GM08714 (cell line): Measurements from ENCODE around the gene RASSF1.

Source experiments
- H3K4me3 ChIP-seq: fragments of 200-500 bp; sonication (Bioruptor generic); 2 replicates; pipeline ENCODE4 v1.5.1; 2014; ENCODE audit warnings: mild to moderate bottlenecking, low read length, inconsistent platforms
- ZNF274 ChIP-seq: IDR thresholded peaks from 2 replicates; pipeline ENCODE4 v1.6.1; 2012; ENCODE audit warnings: mild to moderate bottlenecking, low read depth, low read length

The RASSF1 gene

GRCh38 chr3:50298836-50299637, 41.6 kb downstream of the RASSF1 start, which contains the start of the genes HYAL3 and NAA80:
Gene HYAL3 (minus strand): TSS chr3:50299405. CDS start chr3:50295602, 3,803 bp downstream.
Gene NAA80 (minus strand): TSS chr3:50299405. CDS start chr3:50297463, 1,942 bp downstream.
- H3K4me3 ChIP-seq, result peak within 1 kb of the TSS; percentile 69
- TF ChIP-seq ZNF274, result no peak

GRCh38 chr3:50297896-50298725, 42.5 kb downstream of the RASSF1 start:
- H3K4me3 ChIP-seq, result peak overlapping the region; percentile 69; the same call in 1 of the 2 replicates
- TF ChIP-seq ZNF274, result no peak

- no peak for TF ChIP-seq ZNF274
- H3K4me3 ChIP-seq, result no peak overlapping the region
These were observed 43.3 kb downstream of the RASSF1 start for GRCh38 chr3:50297384-50297775.

GRCh38 chr3:50296721-50297383, 43.8 kb downstream of the RASSF1 start:
- TF ChIP-seq ZNF274, result no peak
- no peak overlapping the region for H3K4me3 ChIP-seq

GRCh38 chr3:50295553-50296431, 44.8 kb downstream of the RASSF1 start:
- TF ChIP-seq ZNF274, result no peak
- no peak overlapping the region for H3K4me3 ChIP-seq

- no peak overlapping the region for H3K4me3 ChIP-seq
- no peak for TF ChIP-seq ZNF274
These were observed 45.9 kb downstream of the RASSF1 start for GRCh38 chr3:50294492-50295403.

- no peak overlapping the region for H3K4me3 ChIP-seq
- no peak for TF ChIP-seq ZNF274
These were observed 46.5 kb downstream of the RASSF1 start for GRCh38 chr3:50294089-50294488.

- TF ChIP-seq ZNF274, result no peak
- H3K4me3 ChIP-seq, result no peak overlapping the region; the same call in 1 of the 2 replicates
These were observed 47.4 kb downstream of the RASSF1 start for GRCh38 chr3:50293079-50293801.

- TF ChIP-seq ZNF274, result no peak
These were observed 48.2 kb downstream of the RASSF1 start, which contains the start of gene IFRD2 for GRCh38 chr3:50292159-50293078. Gene IFRD2 (minus strand): TSS chr3:50292429. CDS start chr3:50292274, 155 bp downstream.

DNA sequence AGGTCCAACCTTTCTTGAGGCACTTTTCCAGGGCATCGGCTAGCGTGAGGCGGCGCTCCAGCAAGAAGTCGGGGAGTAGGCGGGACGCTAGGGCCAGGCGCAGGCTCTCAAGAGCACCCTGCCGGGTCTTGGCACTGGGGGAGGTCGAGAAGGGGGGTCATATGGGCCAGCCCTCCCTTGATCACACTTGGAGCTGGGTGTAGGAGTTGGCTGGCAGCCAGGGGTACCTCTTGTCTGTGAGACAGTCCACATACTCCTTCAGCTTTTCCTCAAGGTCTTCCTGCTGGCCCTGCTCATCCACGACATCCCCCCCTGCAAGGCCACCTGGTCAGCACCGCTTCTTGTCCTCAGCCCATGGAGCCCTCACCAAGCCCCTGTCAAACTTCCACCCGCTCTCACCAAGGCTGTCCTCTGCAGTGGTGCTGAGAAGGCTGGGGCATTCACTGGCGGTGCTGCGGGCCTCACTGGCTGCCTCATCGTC, 50.4 kb downstream of the RASSF1 start:
- no peak overlapping the region for H3K4me3 ChIP-seq
- TF ChIP-seq ZNF274, result no peak

More at GRCh38 chr3:50292159-50293078, 48.2 kb downstream of the RASSF1 start, which contains the start of gene IFRD2:
- peak within 1 kb of the TSS; percentile 94 for H3K4me3 ChIP-seq
